ENCODE results near the gene FAT3. TPM values are rescaled to one million over a fixed set of nuclear protein-coding genes. Genes with fewer than 3 reads are reported as not detected.

FAT3 gene
- total and polyA plus RNA-seq, 9 of the 15 experiments (the other 6 are each of a cell fraction or from before 2014, with no cell fraction given), result under 0.01 TPM; not detected in 7

GRCh38 chr11:92225568-92226330 lies 1.1 kb downstream of the FAT3 start:
- no peaks in the 10 kb centered on the region for H3K36me3 ChIP-seq (ENCODE audit: control insufficient read depth, insufficient read depth, low read length)
- FAIRE-seq (no peak), DNase-seq (ENCODE audit: extremely low read depth in 1 of 4, low spot score in 3 of 4) (no peak), ATAC-seq (no peak)
- H2AFZ ChIP-seq (ENCODE audit: low read depth, low read length), result no peak overlapping the region
- H3K79me2 ChIP-seq (ENCODE audit: control insufficient read depth, insufficient read depth, low read length), result no peaks in the 10 kb centered on the region
- H3K9me1 ChIP-seq (ENCODE audit: control insufficient read depth, insufficient read depth, low read length), result no peaks in the 10 kb centered on the region
- ChIA-PET POLR2A (no interaction called here), CTCF (ENCODE audit: low intra/inter-chr PET ratio) (no interaction called here)
- H3K9me3 ChIP-seq (replicated peaks; ENCODE audit: control insufficient read depth, insufficient read depth, low read depth, low read length), result no peaks in the 10 kb centered on the region
- WGBS (ENCODE audit: insufficient coverage, low coverage, missing lambda C conversion rate), result 14% methylated on average over 52 of the region's 54 CpGs
- H4K20me1 ChIP-seq (replicated peaks; ENCODE audit: control insufficient read depth, insufficient read depth, low read length), result no peaks in the 10 kb centered on the region
- H3K9ac ChIP-seq (ENCODE audit: insufficient read depth in 1 of 2, low read depth in 2 of 2, low read length in 2 of 2), result no peak overlapping the region
- H3K4me3 ChIP-seq, result no peak overlapping the region
- in situ Hi-C loops (cut with MboI), result no loop called here
- no peak overlapping the region for H3K27ac ChIP-seq (ENCODE audit: extremely low read depth, low read depth, low read length)
- peaks cover 0 to 29% of the 10 kb centered on the region in 2 experiments; a peak in 2 of 5 replicates for H3K27me3 ChIP-seq (ENCODE audit: control insufficient read depth in 2 of 2, insufficient read depth in 2 of 2, low read length in 2 of 2)
- peaks cover 0 to 19% of the 10 kb centered on the region in 2 experiments; a peak in 2 of 5 replicates for H3K4me1 ChIP-seq (replicated peaks in 1 of 2; ENCODE audit: control insufficient read depth in 2 of 2, insufficient read depth in 2 of 2, low read length in 2 of 2)
- no peak overlapping the region for H3K4me2 ChIP-seq (ENCODE audit: insufficient read depth, low read length)
- intact Hi-C loops (cut with micrococcal nuclease), result no loop called here
- BruUV-seq (replicated peaks), result no TSS peak
- TF ChIP-seq, protein P1, sequence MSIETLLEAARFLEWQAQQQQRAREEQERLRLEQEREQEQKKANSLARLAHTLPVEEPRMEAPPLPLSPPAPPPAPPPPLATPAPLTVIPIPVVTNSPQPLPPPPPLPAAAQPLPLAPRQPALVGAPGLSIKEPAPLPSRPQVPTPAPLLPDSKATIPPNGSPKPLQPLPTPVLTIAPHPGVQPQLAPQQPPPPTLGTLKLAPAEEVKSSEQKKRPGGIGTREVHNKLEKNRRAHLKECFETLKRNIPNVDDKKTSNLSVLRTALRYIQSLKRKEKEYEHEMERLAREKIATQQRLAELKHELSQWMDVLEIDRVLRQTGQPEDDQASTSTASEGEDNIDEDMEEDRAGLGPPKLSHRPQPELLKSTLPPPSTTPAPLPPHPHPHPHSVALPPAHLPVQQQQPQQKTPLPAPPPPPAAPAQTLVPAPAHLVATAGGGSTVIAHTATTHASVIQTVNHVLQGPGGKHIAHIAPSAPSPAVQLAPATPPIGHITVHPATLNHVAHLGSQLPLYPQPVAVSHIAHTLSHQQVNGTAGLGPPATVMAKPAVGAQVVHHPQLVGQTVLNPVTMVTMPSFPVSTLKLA (conservative IDR thresholded peaks at IDR 0.05), result no peak
- TF ChIP-seq, protein P2, sequence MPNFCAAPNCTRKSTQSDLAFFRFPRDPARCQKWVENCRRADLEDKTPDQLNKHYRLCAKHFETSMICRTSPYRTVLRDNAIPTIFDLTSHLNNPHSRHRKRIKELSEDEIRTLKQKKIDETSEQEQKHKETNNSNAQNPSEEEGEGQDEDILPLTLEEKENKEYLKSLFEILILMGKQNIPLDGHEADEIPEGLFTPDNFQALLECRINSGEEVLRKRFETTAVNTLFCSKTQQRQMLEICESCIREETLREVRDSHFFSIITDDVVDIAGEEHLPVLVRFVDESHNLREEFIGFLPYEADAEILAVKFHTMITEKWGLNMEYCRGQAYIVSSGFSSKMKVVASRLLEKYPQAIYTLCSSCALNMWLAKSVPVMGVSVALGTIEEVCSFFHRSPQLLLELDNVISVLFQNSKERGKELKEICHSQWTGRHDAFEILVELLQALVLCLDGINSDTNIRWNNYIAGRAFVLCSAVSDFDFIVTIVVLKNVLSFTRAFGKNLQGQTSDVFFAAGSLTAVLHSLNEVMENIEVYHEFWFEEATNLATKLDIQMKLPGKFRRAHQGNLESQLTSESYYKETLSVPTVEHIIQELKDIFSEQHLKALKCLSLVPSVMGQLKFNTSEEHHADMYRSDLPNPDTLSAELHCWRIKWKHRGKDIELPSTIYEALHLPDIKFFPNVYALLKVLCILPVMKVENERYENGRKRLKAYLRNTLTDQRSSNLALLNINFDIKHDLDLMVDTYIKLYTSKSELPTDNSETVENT (CRISPR knock-in tag; IDR thresholded peaks at IDR 0.05), result no peak
- TF ChIP-seq XRCC4 (IDR thresholded peaks at IDR 0.05; ENCODE audit: extremely low read depth, insufficient read depth, insufficient read length) (no peak), RBM25 (IDR thresholded peaks at IDR 0.05; ENCODE audit: low read depth, low read length, severe bottlenecking) (no peak), MEF2A (IDR thresholded peaks at IDR 0.05; ENCODE audit: control insufficient read depth, low read depth, low read length) (no peak), HNRNPH1 (optimal IDR thresholded peaks at IDR 0.05; ENCODE audit: low read depth, low read length) (no peak), JUND (IDR thresholded peaks at IDR 0.05; ENCODE audit: borderline replicate concordance, low read depth, low read length) (no peak), JUND (tag; IDR thresholded peaks at IDR 0.05; ENCODE audit: borderline replicate concordance, low read depth, low read length) (no peak)
